Loucy (cell line): ENCODE measurements around the gene ITPK1.

Source experiments
- H2AFZ ChIP-seq: fragments of 200-600 bp; sonication (generic); 2 replicates; pipeline ENCODE4 v1.6.0; 2016; ENCODE audit warnings: antibody characterized with exemption, mild to moderate bottlenecking, low read length, moderate library complexity
- H3F3A ChIP-seq: fragments of 200-600 bp; 2 replicates; pipeline ENCODE4 v1.6.0; 2016; ENCODE audit warnings: antibody characterized with exemption, low read depth, mild to moderate bottlenecking
- H3K27me3 ChIP-seq: fragments of 200-600 bp; sonication (generic); 2 replicates; pipeline ENCODE4 v1.6.1; 2014; ENCODE audit warnings: low read length, mild to moderate bottlenecking; ENCODE audit not compliant: insufficient read depth, poor library complexity, severe bottlenecking
- H3K36me3 ChIP-seq: fragments of 200-600 bp; sonication (generic); 2 replicates; pipeline ENCODE4 v1.6.1; 2016; ENCODE audit warnings: low read length; ENCODE audit not compliant: insufficient read depth
- H3K4me1 ChIP-seq: fragments of 200-600 bp; sonication (generic); 2 replicates; pipeline ENCODE4 v1.5.1; 2014; ENCODE audit warnings: low read length, mild to moderate bottlenecking; ENCODE audit not compliant: insufficient read depth, poor library complexity, severe bottlenecking
- H3K4me2 ChIP-seq: fragments of 200-600 bp; sonication (generic); 2 replicates; pipeline ENCODE4 v1.6.0; 2014; ENCODE audit warnings: antibody characterized with exemption, low read length, low read depth, mild to moderate bottlenecking; ENCODE audit not compliant: poor library complexity, severe bottlenecking
- H3K4me3 ChIP-seq: fragments of 200-600 bp; sonication (generic); 2 replicates; pipeline ENCODE4 v1.5.1; 2014; ENCODE audit warnings: low read length, mild to moderate bottlenecking, mixed read lengths; ENCODE audit not compliant: poor library complexity, severe bottlenecking
- H3K79me2 ChIP-seq: fragments of 200-600 bp; sonication (generic); 2 replicates; pipeline ENCODE4 v1.6.1; 2014; ENCODE audit warnings: low read length; ENCODE audit not compliant: insufficient read depth
- H3K9ac ChIP-seq: fragments of 200-600 bp; sonication (generic); 2 replicates; pipeline ENCODE4 v1.6.0; 2014; ENCODE audit warnings: mild to moderate bottlenecking, low read depth, low read length, moderate library complexity; ENCODE audit not compliant: poor library complexity, severe bottlenecking
- H3K9me2 ChIP-seq: fragments of 200-600 bp; sonication (generic); replicated peaks from 2 replicates; pipeline ENCODE4 v1.6.1; 2016; ENCODE audit warnings: low read depth, low read length, mixed read lengths
- H3K9me3 ChIP-seq: fragments of 200-600 bp; sonication (generic); 2 replicates; pipeline ENCODE4 v1.6.1; 2014; ENCODE audit warnings: mild to moderate bottlenecking, antibody characterized with exemption, low read length, low read depth; ENCODE audit not compliant: insufficient read depth
- H4K20me1 ChIP-seq: fragments of 200-600 bp; sonication (generic); 2 replicates; pipeline ENCODE4 v1.6.0; 2014; ENCODE audit warnings: antibody characterized with exemption, low read length, mild to moderate bottlenecking; ENCODE audit not compliant: insufficient read depth, poor library complexity, severe bottlenecking
- EZH2phosphoT487 ChIP-seq: fragments of 200-600 bp; IDR thresholded peaks from 2 replicates; pipeline ENCODE4 v1.6.1; 2018; ENCODE audit warnings: antibody characterized with exemption, mild to moderate bottlenecking, moderate library complexity, borderline replicate concordance
- TF ChIP-seq, protein P1 (sequence below): fragments of 200-600 bp; sonication (generic); conservative IDR thresholded peaks from 2 replicates; pipeline ENCODE4 v1.5.1; 2014; ENCODE audit warnings: mild to moderate bottlenecking, antibody characterized with exemption, low read length

The ITPK1 gene

DNA sequence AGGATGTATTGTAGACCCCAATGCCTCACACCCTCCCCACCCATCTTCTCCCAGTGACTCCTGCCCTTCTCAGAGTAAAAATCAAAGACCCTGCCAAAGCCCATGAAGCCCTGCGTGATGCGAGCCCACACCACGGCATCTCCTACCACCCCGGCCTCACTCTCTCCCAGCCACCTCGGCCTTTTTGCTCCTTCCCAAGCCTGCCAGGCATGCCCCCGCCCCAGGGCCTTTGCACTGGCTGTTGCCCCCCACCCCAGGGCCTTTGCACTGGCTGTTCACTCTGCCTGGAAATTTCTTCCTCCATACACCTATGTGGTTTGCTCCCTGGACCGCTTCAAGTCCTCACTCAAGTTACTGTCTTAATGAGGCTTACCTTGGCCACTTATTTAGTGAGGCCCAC lies 197.8 kb downstream of the ITPK1 start:
- H4K20me1 ChIP-seq, result no peaks in the 10 kb centered on the region
- no peak overlapping the region for H3K4me3 ChIP-seq
- H3K79me2 ChIP-seq, result no peaks in the 10 kb centered on the region
- no peak overlapping the region for H2AFZ ChIP-seq
- no peaks in the 10 kb centered on the region for H3F3A ChIP-seq
- TF ChIP-seq, protein P1, sequence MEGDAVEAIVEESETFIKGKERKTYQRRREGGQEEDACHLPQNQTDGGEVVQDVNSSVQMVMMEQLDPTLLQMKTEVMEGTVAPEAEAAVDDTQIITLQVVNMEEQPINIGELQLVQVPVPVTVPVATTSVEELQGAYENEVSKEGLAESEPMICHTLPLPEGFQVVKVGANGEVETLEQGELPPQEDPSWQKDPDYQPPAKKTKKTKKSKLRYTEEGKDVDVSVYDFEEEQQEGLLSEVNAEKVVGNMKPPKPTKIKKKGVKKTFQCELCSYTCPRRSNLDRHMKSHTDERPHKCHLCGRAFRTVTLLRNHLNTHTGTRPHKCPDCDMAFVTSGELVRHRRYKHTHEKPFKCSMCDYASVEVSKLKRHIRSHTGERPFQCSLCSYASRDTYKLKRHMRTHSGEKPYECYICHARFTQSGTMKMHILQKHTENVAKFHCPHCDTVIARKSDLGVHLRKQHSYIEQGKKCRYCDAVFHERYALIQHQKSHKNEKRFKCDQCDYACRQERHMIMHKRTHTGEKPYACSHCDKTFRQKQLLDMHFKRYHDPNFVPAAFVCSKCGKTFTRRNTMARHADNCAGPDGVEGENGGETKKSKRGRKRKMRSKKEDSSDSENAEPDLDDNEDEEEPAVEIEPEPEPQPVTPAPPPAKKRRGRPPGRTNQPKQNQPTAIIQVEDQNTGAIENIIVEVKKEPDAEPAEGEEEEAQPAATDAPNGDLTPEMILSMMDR, result no peak
- no peak for TF ChIP-seq EZH2phosphoT487
- H3K9ac ChIP-seq, result no peak overlapping the region
- no peaks in the 10 kb centered on the region for H3K4me1 ChIP-seq
- no peaks in the 10 kb centered on the region for H3K36me3 ChIP-seq
- H3K4me2 ChIP-seq, result no peak overlapping the region
- no peaks in the 10 kb centered on the region for H3K9me2 ChIP-seq
- no peaks in the 10 kb centered on the region for H3K27me3 ChIP-seq
- H3K9me3 ChIP-seq, result no peaks in the 10 kb centered on the region

DNA sequence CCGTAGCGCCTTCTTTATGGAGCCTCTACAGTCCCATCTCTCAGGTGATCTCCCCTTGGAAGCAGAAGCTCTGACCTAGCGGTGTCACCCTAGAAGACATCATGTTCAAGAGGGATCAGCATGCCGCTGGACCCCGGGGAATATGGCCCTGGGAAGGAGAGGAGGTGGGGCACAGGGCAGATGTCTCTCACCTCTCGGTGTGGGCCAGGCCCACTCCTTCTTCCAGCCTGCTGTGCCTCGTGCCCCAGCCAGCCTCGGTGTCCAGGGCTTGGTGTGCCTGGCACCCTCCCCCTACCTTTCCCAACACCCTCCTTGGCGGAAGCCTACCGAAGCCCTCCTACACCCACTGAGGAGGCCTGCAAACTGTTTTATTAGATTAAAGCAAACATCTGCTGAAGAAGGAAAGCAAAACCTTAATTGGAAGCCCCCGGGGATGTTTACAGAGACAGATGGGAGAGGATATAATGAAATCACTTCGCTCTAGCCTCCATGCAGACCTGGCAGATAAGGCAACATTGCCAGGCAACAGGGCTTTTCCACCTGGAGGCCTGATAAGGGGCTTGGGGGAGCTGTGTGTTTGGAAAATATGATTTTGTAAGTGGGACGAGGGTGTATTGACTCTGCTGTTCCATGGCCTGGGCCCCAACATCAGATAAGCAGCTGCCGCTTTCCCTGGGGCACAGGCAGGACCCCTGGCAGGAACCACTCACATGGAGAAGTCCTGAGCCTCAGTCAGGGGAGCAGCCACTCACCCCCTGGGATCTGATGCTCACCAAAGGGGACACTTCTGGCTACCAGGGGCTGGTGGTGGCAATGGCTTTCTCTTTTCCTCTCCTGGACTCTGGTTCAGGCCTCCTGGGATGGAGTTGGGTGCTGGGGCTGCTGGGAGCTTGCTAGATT lies 198.4 kb downstream of the ITPK1 start:
- Histone ChIP-seq H3K79me2 (no peaks in the 10 kb centered on the region), H3K36me3 (no peaks in the 10 kb centered on the region), H3K9ac (no peak overlapping the region), H3K4me3 (no peak overlapping the region), H3K4me1 (no peaks in the 10 kb centered on the region), H3K9me3 (no peaks in the 10 kb centered on the region), H3K4me2 (no peak overlapping the region), H4K20me1 (no peaks in the 10 kb centered on the region), H3K27me3 (no peaks in the 10 kb centered on the region), H3K9me2 (no peaks in the 10 kb centered on the region), H3F3A (no peaks in the 10 kb centered on the region), H2AFZ (no peak overlapping the region)
- TF ChIP-seq, protein P1, result no peak
- no peak for TF ChIP-seq EZH2phosphoT487

- H3K27me3 ChIP-seq, result no peaks in the 10 kb centered on the region
- H3K79me2 ChIP-seq, result no peaks in the 10 kb centered on the region
- H2AFZ ChIP-seq, result no peak overlapping the region
- H3K4me1 ChIP-seq, result no peaks in the 10 kb centered on the region
- no peaks in the 10 kb centered on the region for H3F3A ChIP-seq
- no peak overlapping the region for H3K9ac ChIP-seq
- H3K9me2 ChIP-seq, result no peaks in the 10 kb centered on the region
- no peaks in the 10 kb centered on the region for H3K36me3 ChIP-seq
- TF ChIP-seq EZH2phosphoT487, result no peak
- TF ChIP-seq, protein P1, result no peak
- no peak overlapping the region for H3K4me3 ChIP-seq
- H3K9me3 ChIP-seq, result no peaks in the 10 kb centered on the region
- no peak overlapping the region for H3K4me2 ChIP-seq
- no peaks in the 10 kb centered on the region for H4K20me1 ChIP-seq
These were observed 199.5 kb downstream of the ITPK1 start for GRCh38 chr14:92916201-92916600.
